K562 (cell line): ENCODE data around the gene RNPEP. TPM values are rescaled to one million over a fixed set of nuclear protein-coding genes. Genes with fewer than 3 reads are reported as not detected.

ENCODE experiments used
- CREM ChIP-seq: IDR thresholded peaks from 2 replicates; pipeline ENCODE4 v1.6.1; 2014; ENCODE audit warnings: antibody characterized with exemption, low read depth
- FOXA1 ChIP-seq: fragments of 450-650 bp; IDR thresholded peaks from 2 replicates; pipeline ENCODE4 v1.6.1; 2016; ENCODE audit warnings: mild to moderate bottlenecking, borderline replicate concordance
- JUND ChIP-seq, 2 experiments: IDR thresholded peaks; 2 replicates in 1 of 2; 3 replicates in 1 of 2; pipeline ENCODE4 v1.6.1; 2011; ENCODE audit warnings: borderline replicate concordance in 2 of 2, low read depth in 2 of 2, low read length in 2 of 2, improper control_type of control experiment in 1 of 2, missing biosample characterization in 1 of 2, missing genetic modification characterization in 1 of 2, missing genetic modification reagents in 1 of 2
- KDM5B ChIP-seq: fragments of 200-600 bp; sonication (generic); IDR thresholded peaks from 2 replicates; pipeline ENCODE4 v1.6.1; 2012; ENCODE audit warnings: low read depth, mild to moderate bottlenecking, moderate library complexity, low read length, control low read depth, inconsistent platforms; ENCODE audit not compliant: insufficient replicate concordance
- PPARD ChIP-seq: fragments of 250-450 bp; sonication (Bioruptor Pico); IDR thresholded peaks from 2 replicates; pipeline ENCODE4 v1.8.0; 2022; ENCODE audit warnings: inconsistent platforms, mild to moderate bottlenecking, moderate library complexity
- RBM39 ChIP-seq: fragments of 200-400 bp; formaldehyde crosslinking; optimal IDR thresholded peaks from 2 replicates; pipeline ENCODE3; 2018; ENCODE audit warnings: low read depth, low read length
- ZNF76 ChIP-seq: fragments of 250-450 bp; sonication (Bioruptor Pico); IDR thresholded peaks from 2 replicates; pipeline ENCODE4 v1.4.0; 2020; ENCODE audit warnings: mild to moderate bottlenecking, moderate library complexity, borderline replicate concordance
- ZZZ3 ChIP-seq: fragments of 450-650 bp; IDR thresholded peaks from 2 replicates; pipeline ENCODE4 v1.6.1; 2016; ENCODE audit warnings: antibody characterized with exemption, mild to moderate bottlenecking, moderate library complexity
- polyA plus RNA-seq, 8 experiments: library from polyadenylated mRNA; depleted of rRNA in 4 of 8; stranded (reverse) in 5 of 8; unstranded in 3 of 8; fragments of >200 nt; fragmentation: Nextera tagmentation in 2 of 8; fragmentation: Illumina TruSeq in 1 of 8; extraction: Ambion mirVana in 2 of 8; extraction: Trizol in 1 of 8; gene quantifications; 2 replicates each; pipeline versions ENCODE4 v1.2.1 to v1.2.3, GENCODE V29; 2011 to 2014; ENCODE audit warnings: inconsistent platforms in 1 of 8, missing spikeins in 1 of 8
- total RNA-seq, 7 experiments: library from RNA; depleted of rRNA in 6 of 7; stranded (reverse); fragments of >200 nt in 6 of 7; fragmentation: Illumina TruSeq in 2 of 7; extraction: Trizol in 2 of 7; gene quantifications; 2 replicates each; pipeline versions ENCODE4 v1.2.1 to v1.2.3, GENCODE V29; 2011 to 2021; ENCODE audit warnings: low replicate concordance in 1 of 7
- TF ChIP-seq, protein P1 (sequence below), 2 experiments: fragments of 450-650 bp; formaldehyde crosslinking in 1 of 2; IDR thresholded peaks; 2 replicates each; pipeline versions ENCODE4 v1.4.0 to v1.6.1; 2014 to 2020; ENCODE audit warnings: mild to moderate bottlenecking in 2 of 2, borderline replicate concordance in 1 of 2, low read depth in 1 of 2
- TF ChIP-seq, protein P2 (sequence below): fragments of 250-450 bp; sonication (Bioruptor Pico); IDR thresholded peaks from 2 replicates; pipeline ENCODE4 v1.9.0; 2021; ENCODE audit warnings: mild to moderate bottlenecking, inconsistent platforms
- TF ChIP-seq, protein P3 (sequence below): IDR thresholded peaks from 2 replicates; pipeline ENCODE4 v1.6.1; 2012; ENCODE audit warnings: low read depth, low read length, improper control_type of control experiment, borderline replicate concordance

The RNPEP gene
- total and polyA plus RNA-seq, 9 of the 15 experiments (the other 6 are each of a cell fraction or from before 2014, with no cell fraction given): 27.5 to 131 (median 63.4) TPM

DNA sequence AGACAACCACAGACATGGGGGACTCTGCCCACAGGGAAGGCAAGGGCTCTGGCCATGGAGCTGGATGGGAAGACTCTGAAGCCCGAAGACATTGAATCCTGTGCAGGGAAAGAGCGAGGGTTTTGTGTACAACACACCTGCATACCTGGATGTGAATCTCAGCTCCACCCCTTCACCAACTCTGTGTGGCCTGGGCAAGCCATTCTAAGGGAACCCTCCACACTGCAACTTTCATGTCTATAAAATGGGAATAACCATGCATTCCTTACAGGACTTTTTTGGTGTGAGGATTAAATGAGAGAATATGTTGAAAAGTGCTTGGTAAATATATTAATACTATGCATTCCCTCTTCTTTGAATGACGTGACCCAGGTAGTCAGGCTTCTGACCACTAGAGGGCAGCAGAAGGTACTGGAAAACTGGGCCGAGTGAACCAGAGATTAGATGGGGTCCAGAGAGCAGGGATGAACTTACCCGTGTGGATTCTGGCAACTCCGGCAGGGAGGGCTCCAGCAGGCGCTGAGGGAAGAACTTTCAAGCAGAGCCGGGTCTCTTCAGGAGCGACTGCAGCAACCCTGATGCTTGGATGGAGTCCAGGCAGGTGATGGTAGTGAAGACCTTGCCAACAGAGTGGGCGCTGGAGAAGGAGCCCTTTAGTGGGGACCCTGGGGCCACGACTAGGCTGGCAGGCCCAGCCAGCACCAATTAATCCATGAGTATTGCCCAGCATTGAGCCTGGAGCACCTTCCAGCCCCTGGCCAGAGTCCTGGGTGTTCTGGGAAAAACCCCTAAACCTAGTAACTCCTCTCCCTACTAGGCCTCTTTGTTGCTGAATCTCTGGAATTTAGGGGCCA lies 27.1 kb downstream of the RNPEP start (continued):
- TF ChIP-seq, protein P1, sequence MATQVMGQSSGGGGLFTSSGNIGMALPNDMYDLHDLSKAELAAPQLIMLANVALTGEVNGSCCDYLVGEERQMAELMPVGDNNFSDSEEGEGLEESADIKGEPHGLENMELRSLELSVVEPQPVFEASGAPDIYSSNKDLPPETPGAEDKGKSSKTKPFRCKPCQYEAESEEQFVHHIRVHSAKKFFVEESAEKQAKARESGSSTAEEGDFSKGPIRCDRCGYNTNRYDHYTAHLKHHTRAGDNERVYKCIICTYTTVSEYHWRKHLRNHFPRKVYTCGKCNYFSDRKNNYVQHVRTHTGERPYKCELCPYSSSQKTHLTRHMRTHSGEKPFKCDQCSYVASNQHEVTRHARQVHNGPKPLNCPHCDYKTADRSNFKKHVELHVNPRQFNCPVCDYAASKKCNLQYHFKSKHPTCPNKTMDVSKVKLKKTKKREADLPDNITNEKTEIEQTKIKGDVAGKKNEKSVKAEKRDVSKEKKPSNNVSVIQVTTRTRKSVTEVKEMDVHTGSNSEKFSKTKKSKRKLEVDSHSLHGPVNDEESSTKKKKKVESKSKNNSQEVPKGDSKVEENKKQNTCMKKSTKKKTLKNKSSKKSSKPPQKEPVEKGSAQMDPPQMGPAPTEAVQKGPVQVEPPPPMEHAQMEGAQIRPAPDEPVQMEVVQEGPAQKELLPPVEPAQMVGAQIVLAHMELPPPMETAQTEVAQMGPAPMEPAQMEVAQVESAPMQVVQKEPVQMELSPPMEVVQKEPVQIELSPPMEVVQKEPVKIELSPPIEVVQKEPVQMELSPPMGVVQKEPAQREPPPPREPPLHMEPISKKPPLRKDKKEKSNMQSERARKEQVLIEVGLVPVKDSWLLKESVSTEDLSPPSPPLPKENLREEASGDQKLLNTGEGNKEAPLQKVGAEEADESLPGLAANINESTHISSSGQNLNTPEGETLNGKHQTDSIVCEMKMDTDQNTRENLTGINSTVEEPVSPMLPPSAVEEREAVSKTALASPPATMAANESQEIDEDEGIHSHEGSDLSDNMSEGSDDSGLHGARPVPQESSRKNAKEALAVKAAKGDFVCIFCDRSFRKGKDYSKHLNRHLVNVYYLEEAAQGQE (IDR thresholded peaks at IDR 0.05; ENCODE audit: borderline replicate concordance): peak; percentile 93
- TF ChIP-seq, protein P1 (CRISPR knock-in tag; IDR thresholded peaks at IDR 0.05; ENCODE audit: low read depth): no peak
- peak; percentile 78 for TF ChIP-seq JUND (IDR thresholded peaks at IDR 0.05; ENCODE audit: borderline replicate concordance, low read depth, low read length)
- peak; percentile 76; the same call in 2 of the 3 replicates for TF ChIP-seq JUND (tag; IDR thresholded peaks at IDR 0.05; ENCODE audit: borderline replicate concordance, low read depth, low read length)
- TF ChIP-seq ZNF76 (CRISPR knock-in tag): 0 out of 2 replicates have a peak, but pooled peaks have one; percentile 34
- TF ChIP-seq PPARD (CRISPR knock-in tag): no peak
- TF ChIP-seq RBM39: no peak
- TF ChIP-seq CREM: peak; percentile 86
- TF ChIP-seq ZZZ3: no peak
- TF ChIP-seq FOXA1: no peak
- TF ChIP-seq KDM5B: no peak
- TF ChIP-seq, protein P2, sequence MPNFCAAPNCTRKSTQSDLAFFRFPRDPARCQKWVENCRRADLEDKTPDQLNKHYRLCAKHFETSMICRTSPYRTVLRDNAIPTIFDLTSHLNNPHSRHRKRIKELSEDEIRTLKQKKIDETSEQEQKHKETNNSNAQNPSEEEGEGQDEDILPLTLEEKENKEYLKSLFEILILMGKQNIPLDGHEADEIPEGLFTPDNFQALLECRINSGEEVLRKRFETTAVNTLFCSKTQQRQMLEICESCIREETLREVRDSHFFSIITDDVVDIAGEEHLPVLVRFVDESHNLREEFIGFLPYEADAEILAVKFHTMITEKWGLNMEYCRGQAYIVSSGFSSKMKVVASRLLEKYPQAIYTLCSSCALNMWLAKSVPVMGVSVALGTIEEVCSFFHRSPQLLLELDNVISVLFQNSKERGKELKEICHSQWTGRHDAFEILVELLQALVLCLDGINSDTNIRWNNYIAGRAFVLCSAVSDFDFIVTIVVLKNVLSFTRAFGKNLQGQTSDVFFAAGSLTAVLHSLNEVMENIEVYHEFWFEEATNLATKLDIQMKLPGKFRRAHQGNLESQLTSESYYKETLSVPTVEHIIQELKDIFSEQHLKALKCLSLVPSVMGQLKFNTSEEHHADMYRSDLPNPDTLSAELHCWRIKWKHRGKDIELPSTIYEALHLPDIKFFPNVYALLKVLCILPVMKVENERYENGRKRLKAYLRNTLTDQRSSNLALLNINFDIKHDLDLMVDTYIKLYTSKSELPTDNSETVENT (CRISPR knock-in tag): no peak
- TF ChIP-seq, protein P3, sequence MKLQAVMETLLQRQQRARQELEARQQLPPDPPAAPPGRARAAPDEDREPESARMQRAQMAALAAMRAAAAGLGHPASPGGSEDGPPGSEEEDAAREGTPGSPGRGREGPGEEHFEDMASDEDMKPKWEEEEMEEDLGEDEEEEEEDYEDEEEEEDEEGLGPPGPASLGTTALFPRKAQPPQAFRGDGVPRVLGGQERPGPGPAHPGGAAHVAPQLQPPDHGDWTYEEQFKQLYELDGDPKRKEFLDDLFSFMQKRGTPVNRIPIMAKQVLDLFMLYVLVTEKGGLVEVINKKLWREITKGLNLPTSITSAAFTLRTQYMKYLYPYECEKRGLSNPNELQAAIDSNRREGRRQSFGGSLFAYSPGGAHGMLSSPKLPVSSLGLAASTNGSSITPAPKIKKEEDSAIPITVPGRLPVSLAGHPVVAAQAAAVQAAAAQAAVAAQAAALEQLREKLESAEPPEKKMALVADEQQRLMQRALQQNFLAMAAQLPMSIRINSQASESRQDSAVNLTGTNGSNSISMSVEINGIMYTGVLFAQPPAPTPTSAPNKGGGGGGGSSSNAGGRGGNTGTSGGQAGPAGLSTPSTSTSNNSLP: no peak
